Measurements from ENCODE around the gene FOXE1. TPM values are rescaled to one million over a fixed set of nuclear protein-coding genes. Genes with fewer than 3 reads are reported as not detected.

The FOXE1 gene
- total and polyA plus RNA-seq, 10 of the 15 experiments (the other 5 are each of a cell fraction or from before 2014, with no cell fraction given) = not detected

GRCh38 chr9:97875111-97875510 lies 22.1 kb downstream of the FOXE1 start (continued):
- TF ChIP-seq RB1 (IDR thresholded peaks at IDR 0.05; ENCODE audit: borderline replicate concordance) (no peak), SMARCA5 (IDR thresholded peaks at IDR 0.05) (no peak), NFYA (IDR thresholded peaks at IDR 0.05; ENCODE audit: borderline replicate concordance, low read depth, low read length) (no peak), PML (IDR thresholded peaks at IDR 0.05; ENCODE audit: low read length) (no peak), ZNF24 (IDR thresholded peaks at IDR 0.05) (no peak)

GRCh38 chr9:97876061-97876460 lies 23.0 kb downstream of the FOXE1 start:
- Histone ChIP-seq H3K36me3 (ENCODE audit: control insufficient read depth in 2 of 2, insufficient read depth in 2 of 2, low read length in 1 of 2) (no peaks in the 10 kb centered on the region), H3K4me1 (ENCODE audit: control insufficient read depth, insufficient read depth, low read length) (no peaks in the 10 kb centered on the region), H3K4me3 (no peak overlapping the region), H3K4me2 (ENCODE audit: control insufficient read depth, insufficient read depth) (no peak overlapping the region), H3K79me2 (ENCODE audit: control insufficient read depth, insufficient read depth, low read length) (no peaks in the 10 kb centered on the region), H3K27me3 (replicated peaks in 1 of 2; ENCODE audit: control insufficient read depth in 2 of 2, insufficient read depth in 2 of 2, low read length in 1 of 2) (peaks cover 0 to under 1% of the 10 kb centered on the region in 2 experiments; a peak in 1 of 4 replicates), H4K20me1 (ENCODE audit: control insufficient read depth, insufficient read depth) (no peaks in the 10 kb centered on the region), H3K9me3 (replicated peaks; ENCODE audit: control insufficient read depth, insufficient read depth, low read length) (no peaks in the 10 kb centered on the region), H3K9ac (ENCODE audit: control insufficient read depth, insufficient read depth, low read length) (no peak overlapping the region), H3K27ac (ENCODE audit: control insufficient read depth, insufficient read depth) (no peak overlapping the region), H2AFZ (ENCODE audit: control insufficient read depth, low read depth, low read length) (no peak overlapping the region)
- SMC1A ChIA-PET (ENCODE audit: uncharacterized antibody, unreplicated experiment) = no interaction called here
- intact Hi-C loops (cut with micrococcal nuclease; ENCODE audit: unreplicated experiment) = no loop called here
- in situ Hi-C loops (cut with MboI) = no loop called here
- 40% methylated on average over 3 of the region's 3 CpGs for WGBS (ENCODE audit: insufficient coverage, insufficient replicate concordance, low lambda C conversion rate, missing lambda C conversion rate)
- RAD21 ChIA-PET (ENCODE audit: unreplicated experiment) = no interaction called here
- CTCF ChIA-PET = interaction anchor here (1.6 kb wide), 1 partner anchor 14 kb away, joined by 3 read pairs; no protein-coding TSS in a partner anchor
- no peak for TF ChIP-seq FOS (IDR thresholded peaks at IDR 0.05; ENCODE audit: borderline replicate concordance, extremely low read depth, insufficient read length)
- no peak for DNase-seq (ENCODE audit: low read depth, low spot score)
- no peak for FAIRE-seq
- BruUV-seq (replicated peaks) = no TSS peak
- no peak for ATAC-seq
- POLR2A ChIA-PET = interaction anchor here (0.6 kb wide), 1 partner anchor 180 kb away, joined by 3 read pairs; the partner anchor contains the start of gene NANS

GRCh38 chr9:97880336-97880735 lies 27.3 kb downstream of the FOXE1 start:
- Histone ChIP-seq H3K79me2 (ENCODE audit: control insufficient read depth, insufficient read depth, low read length) (no peaks in the 10 kb centered on the region), H3K4me2 (ENCODE audit: control insufficient read depth, insufficient read depth) (no peak overlapping the region), H3K27me3 (replicated peaks in 1 of 2; ENCODE audit: control insufficient read depth in 2 of 2, insufficient read depth in 2 of 2, low read length in 1 of 2) (no peaks in the 10 kb centered on the region; a peak in 1 of 4 replicates), H3K27ac (ENCODE audit: control insufficient read depth, insufficient read depth) (no peak overlapping the region), H3K4me3 (no peak overlapping the region), H3K9ac (ENCODE audit: control insufficient read depth, insufficient read depth, low read length) (no peak overlapping the region), H3K9me3 (replicated peaks; ENCODE audit: control insufficient read depth, insufficient read depth, low read length) (no peaks in the 10 kb centered on the region), H2AFZ (ENCODE audit: control insufficient read depth, low read depth, low read length) (no peak overlapping the region), H4K20me1 (ENCODE audit: control insufficient read depth, insufficient read depth) (no peaks in the 10 kb centered on the region), H3K36me3 (ENCODE audit: control insufficient read depth in 2 of 2, insufficient read depth in 2 of 2, low read length in 1 of 2) (no peaks in the 10 kb centered on the region), H3K4me1 (ENCODE audit: control insufficient read depth, insufficient read depth, low read length) (no peaks in the 10 kb centered on the region)
- ChIA-PET SMC1A (ENCODE audit: uncharacterized antibody, unreplicated experiment) (no interaction called here), POLR2A (no interaction called here), RAD21 (ENCODE audit: unreplicated experiment) (no interaction called here), CTCF (interaction anchor here (1.4 to 3.2 kb wide), 2 partner anchors 10 to 114 kb away, joined by 4 to 16 read pairs; no protein-coding TSS in a partner anchor)
- no TSS peak for BruUV-seq (replicated peaks)
- intact Hi-C loops (cut with micrococcal nuclease; ENCODE audit: unreplicated experiment) = no loop called here
- in situ Hi-C loops (cut with MboI) = no loop called here
- DNase-seq (ENCODE audit: low read depth, low spot score) = no peak
- no peak for TF ChIP-seq EP300 (IDR thresholded peaks at IDR 0.05; ENCODE audit: borderline replicate concordance in 1 of 2, control insufficient read depth in 1 of 2, low read depth in 2 of 2, low read length in 2 of 2)
- no peak for TF ChIP-seq TCF12 (IDR thresholded peaks at IDR 0.05; ENCODE audit: low read depth, low read length)
- TF ChIP-seq CBX5 (IDR thresholded peaks at IDR 0.05; ENCODE audit: low read depth) = no peak
- TF ChIP-seq ESRRA (IDR thresholded peaks at IDR 0.05; ENCODE audit: low read length) = no peak
- no peak for TF ChIP-seq SMARCA5 (IDR thresholded peaks at IDR 0.05)
- no peak for TF ChIP-seq FOS (IDR thresholded peaks at IDR 0.05; ENCODE audit: borderline replicate concordance, extremely low read depth, insufficient read length)
- TF ChIP-seq CTCF (IDR thresholded peaks at IDR 0.05 in 2 of 3, conservative IDR thresholded peaks at IDR 0.05 in 1 of 3; ENCODE audit: control insufficient read depth in 2 of 3, extremely low read depth in 1 of 3, insufficient read depth in 1 of 3, low read depth in 3 of 3, low read length in 3 of 3) = no peak
- no peak for TF ChIP-seq ZNF622 (IDR thresholded peaks at IDR 0.05)
- FAIRE-seq = no peak
- 76% methylated on average over 4 of the region's 4 CpGs for WGBS (ENCODE audit: insufficient coverage, insufficient replicate concordance, low lambda C conversion rate, missing lambda C conversion rate)
- ATAC-seq = no peak
